ENCODE measurements around the gene AUTS2. TPM values are rescaled to one million over a fixed set of nuclear protein-coding genes. Genes with fewer than 3 reads are reported as not detected.
A peak's percentile ranks its signal among the peaks of the same experiment; 100 is the strongest.
"Not testable (repeated sequence)": the region's sequence is repeated elsewhere in the genome, so short reads cannot be mapped to it uniquely, and the experiment has no call there.

The AUTS2 gene
- total RNA-seq, 2 experiments from 2014 or later: 17.5 to 23.8 TPM

DNA sequence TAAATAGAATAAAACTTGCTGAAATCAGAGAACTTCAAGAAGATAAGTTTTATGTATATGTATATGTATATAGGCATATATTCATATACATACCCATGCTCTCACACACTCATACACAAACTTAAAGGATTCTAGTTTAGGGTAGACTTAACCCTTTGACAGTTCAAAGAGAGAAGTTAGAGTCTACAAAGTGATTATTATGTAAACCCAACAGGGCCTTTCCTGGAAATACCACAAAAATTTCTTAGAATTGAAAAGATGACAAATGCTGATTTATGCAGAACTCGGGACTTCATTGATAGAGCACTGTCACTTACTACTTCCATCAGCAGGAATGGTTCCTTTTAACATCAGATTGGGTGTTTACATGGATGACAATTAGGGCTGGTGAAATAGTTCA lies 763.5 kb downstream of the AUTS2 start:
- peaks cover 13% of the 10 kb centered on the region for H3K4me1 Mint-ChIP-seq
- H3K9me3 Mint-ChIP-seq: peaks cover 8% of the 10 kb centered on the region
- no peak overlapping the region for H3K4me3 Mint-ChIP-seq
- POLR2A ChIA-PET: no interaction called here
- H3K27ac Mint-ChIP-seq: no peak overlapping the region
- DNase-seq (no peak), ATAC-seq (ENCODE audit: low read depth) (peak; percentile 71)
- H3K27me3 Mint-ChIP-seq: peaks cover 6% of the 10 kb centered on the region
- H3K36me3 Mint-ChIP-seq: peaks cover 2% of the 10 kb centered on the region

DNA sequence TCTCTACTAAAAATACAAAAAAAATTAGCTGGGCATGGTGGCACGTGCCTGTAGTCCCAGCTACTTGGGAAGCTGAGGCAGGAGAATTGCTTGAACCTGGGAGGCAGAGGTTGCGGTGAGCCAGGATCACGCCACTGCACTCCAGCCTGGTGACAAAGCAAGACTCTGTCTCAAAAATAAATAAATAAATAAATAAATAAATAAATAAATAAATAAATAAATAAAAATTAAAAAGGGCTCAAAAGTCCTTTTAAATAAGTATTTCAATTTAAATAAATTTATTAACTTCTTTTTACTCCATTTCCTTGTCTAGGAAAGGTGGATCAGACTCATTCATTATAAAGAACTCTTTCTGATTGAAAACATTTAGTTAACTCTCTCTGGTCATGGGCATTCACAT lies 766.1 kb downstream of the AUTS2 start:
- H3K4me3 Mint-ChIP-seq; H3K9me3 Mint-ChIP-seq; POLR2A ChIA-PET; ATAC-seq (ENCODE audit: low read depth); H3K27me3 Mint-ChIP-seq; H3K36me3 Mint-ChIP-seq; H3K27ac Mint-ChIP-seq; DNase-seq: not testable (repeated sequence)
- H3K4me1 Mint-ChIP-seq: peaks cover 13% of the 10 kb centered on the region

- ATAC-seq (ENCODE audit: low read depth) (no peak), DNase-seq (no peak)
- Mint-ChIP-seq H3K36me3 (peaks cover under 1% of the 10 kb centered on the region), H3K4me1 (no peaks in the 10 kb centered on the region), H3K27me3 (peaks cover 11% of the 10 kb centered on the region), H3K27ac (no peak overlapping the region), H3K9me3 (no peaks in the 10 kb centered on the region), H3K4me3 (no peak overlapping the region)
- POLR2A ChIA-PET: no interaction called here
Measured at GRCh38 chr7:70371652-70372051, 773.4 kb downstream of the AUTS2 start.

GRCh38 chr7:70372768-70373515 lies 774.7 kb downstream of the AUTS2 start:
- DNase-seq: no peak
- no peak for ATAC-seq (ENCODE audit: low read depth)
- H3K36me3 Mint-ChIP-seq: no peaks in the 10 kb centered on the region
- H3K9me3 Mint-ChIP-seq: peaks cover 2% of the 10 kb centered on the region
- H3K4me1 Mint-ChIP-seq: no peaks in the 10 kb centered on the region
- H3K4me3 Mint-ChIP-seq: no peak overlapping the region
- no peak overlapping the region for H3K27ac Mint-ChIP-seq
- POLR2A ChIA-PET: no interaction called here
- H3K27me3 Mint-ChIP-seq: peaks cover 11% of the 10 kb centered on the region

DNA sequence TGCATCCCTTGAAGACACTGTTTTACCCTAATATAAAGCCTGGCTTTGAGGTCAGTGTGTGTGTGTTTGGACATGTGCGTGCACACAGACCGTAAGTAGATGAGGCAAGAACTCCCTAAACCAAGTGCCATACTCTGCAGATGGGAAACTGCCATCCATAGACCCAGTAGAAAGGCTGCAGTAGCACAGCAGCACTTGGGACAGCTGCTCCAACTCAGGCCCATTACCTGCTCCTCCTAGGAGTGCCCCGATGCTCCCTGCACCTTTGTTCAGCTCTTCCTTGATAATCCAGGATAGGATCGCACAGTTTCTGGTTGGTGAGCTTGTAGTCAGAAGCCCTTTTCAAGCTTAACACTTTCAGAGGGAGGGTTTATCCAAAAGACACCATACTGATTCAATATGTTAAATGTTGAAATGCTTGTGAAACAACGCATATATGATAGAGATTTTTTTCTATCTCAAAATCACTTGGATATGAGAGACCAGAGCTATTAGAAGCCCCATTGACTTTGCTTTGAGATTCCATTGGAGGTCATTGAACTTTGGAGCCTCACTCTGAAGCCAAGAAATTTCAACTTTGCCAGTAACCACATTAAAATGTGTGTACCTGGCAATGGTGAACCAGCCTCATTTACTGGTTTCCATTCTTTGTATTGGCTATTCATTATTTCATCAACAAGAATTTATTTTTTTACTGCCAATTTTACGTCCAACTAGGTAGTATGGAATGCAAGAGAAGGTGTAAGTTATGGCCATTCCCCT lies 776.7 kb downstream of the AUTS2 start:
- no peaks in the 10 kb centered on the region for H3K36me3 Mint-ChIP-seq
- no peak overlapping the region for H3K27ac Mint-ChIP-seq
- peaks cover 2% of the 10 kb centered on the region for H3K9me3 Mint-ChIP-seq
- ATAC-seq (ENCODE audit: low read depth) (no peak), DNase-seq (no peak)
- H3K4me3 Mint-ChIP-seq: no peak overlapping the region
- H3K27me3 Mint-ChIP-seq: peaks cover 15% of the 10 kb centered on the region
- no peaks in the 10 kb centered on the region for H3K4me1 Mint-ChIP-seq
- POLR2A ChIA-PET: no interaction called here

GRCh38 chr7:70376561-70377031 lies 778.3 kb downstream of the AUTS2 start:
- peaks cover 2% of the 10 kb centered on the region for H3K9me3 Mint-ChIP-seq
- H3K4me1 Mint-ChIP-seq: no peaks in the 10 kb centered on the region
- no peaks in the 10 kb centered on the region for H3K36me3 Mint-ChIP-seq
- no peak for ATAC-seq (ENCODE audit: low read depth)
- POLR2A ChIA-PET: no interaction called here
- peaks cover 16% of the 10 kb centered on the region for H3K27me3 Mint-ChIP-seq
- no peak overlapping the region for H3K4me3 Mint-ChIP-seq
- H3K27ac Mint-ChIP-seq: no peak overlapping the region
- DNase-seq: no peak

GRCh38 chr7:70377957-70378356 lies 779.7 kb downstream of the AUTS2 start:
- DNase-seq (no peak), ATAC-seq (ENCODE audit: low read depth) (no peak)
- H3K36me3 Mint-ChIP-seq: no peaks in the 10 kb centered on the region
- no peaks in the 10 kb centered on the region for H3K4me1 Mint-ChIP-seq
- peaks cover 4% of the 10 kb centered on the region for H3K9me3 Mint-ChIP-seq
- peaks cover 28% of the 10 kb centered on the region for H3K27me3 Mint-ChIP-seq
- POLR2A ChIA-PET: no interaction called here
- no peak overlapping the region for H3K27ac Mint-ChIP-seq
- no peak overlapping the region for H3K4me3 Mint-ChIP-seq

GRCh38 chr7:70379210-70379609 lies 780.9 kb downstream of the AUTS2 start:
- Mint-ChIP-seq H3K27ac (no peak overlapping the region), H3K27me3 (peaks cover 24% of the 10 kb centered on the region), H3K4me1 (no peaks in the 10 kb centered on the region), H3K36me3 (no peaks in the 10 kb centered on the region), H3K9me3 (peaks cover 4% of the 10 kb centered on the region), H3K4me3 (no peak overlapping the region)
- no peak for ATAC-seq (ENCODE audit: low read depth)
- POLR2A ChIA-PET: interaction anchor here (0.6 kb wide), 1 partner anchor 830 kb away, joined by 4 read pairs; no protein-coding TSS in a partner anchor
- DNase-seq: no peak

DNA sequence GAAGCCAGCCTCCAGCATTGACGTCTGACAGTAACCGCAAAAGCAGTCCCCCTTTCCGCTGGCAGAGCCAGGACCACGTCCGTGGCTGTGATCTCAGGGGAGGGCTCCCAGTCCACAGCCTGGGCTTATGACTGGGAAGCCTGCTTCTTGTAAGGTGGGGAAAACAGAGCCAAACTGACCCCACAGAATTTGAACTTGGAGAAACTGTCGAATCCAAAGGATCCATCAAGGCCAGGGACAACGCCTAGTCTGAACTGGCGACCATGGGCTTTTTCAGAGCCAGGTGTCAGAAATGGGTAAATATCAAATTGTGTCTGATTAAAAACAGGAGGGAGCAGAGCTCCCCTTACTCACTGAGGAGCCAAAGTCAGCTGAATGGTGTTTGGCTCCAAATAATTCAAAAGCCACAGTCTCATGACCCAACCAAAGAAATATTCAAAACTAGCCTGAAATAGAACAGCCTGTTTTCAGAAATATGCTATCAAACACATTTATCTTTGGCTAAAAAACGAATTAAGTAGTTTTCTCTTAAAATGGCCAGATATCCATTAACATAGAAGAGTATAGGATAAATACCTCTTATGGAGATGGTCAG lies 782.2 kb downstream of the AUTS2 start:
- POLR2A ChIA-PET: no interaction called here

DNA sequence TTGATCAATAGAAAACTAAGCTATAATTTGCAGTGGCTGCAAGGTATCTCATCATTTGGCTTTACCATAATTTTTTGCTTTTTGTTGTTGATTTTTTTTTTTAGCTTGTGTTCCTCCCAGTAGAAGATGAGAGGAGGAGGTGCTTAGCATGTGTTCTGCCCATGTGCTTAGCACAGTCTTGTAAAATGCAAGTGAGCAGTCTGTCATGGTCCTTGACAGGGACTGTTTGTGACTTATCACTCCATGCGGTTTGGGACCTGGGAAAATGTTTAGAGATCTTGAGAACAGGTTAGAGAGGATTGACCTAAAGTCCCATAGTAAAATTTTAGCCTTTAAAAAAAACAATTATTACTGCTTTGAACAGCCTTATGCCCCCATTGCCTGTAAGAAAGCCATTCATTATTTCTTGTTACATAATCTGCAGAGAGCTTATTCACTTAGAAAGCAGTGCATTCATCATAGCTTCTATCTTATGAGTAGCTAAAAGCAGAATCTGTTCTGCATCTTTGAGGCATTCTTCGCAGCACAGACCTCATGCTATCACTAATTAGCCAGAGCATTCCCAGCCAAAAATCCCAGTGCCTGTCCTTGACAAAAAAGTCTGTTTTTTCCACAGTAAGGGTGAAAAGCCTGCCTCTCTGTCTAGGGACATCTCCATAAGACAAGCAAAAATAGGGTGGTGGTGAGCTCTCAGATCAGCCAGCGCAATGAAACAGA lies 784.9 kb downstream of the AUTS2 start:
- ATAC-seq (ENCODE audit: low read depth) (no peak), DNase-seq (no peak)
- POLR2A ChIA-PET: no interaction called here

More for the DNA sequence above, 782.2 kb downstream of the AUTS2 start:
- no peak overlapping the region for H3K4me3 Mint-ChIP-seq
- H3K9me3 Mint-ChIP-seq: peaks cover 4% of the 10 kb centered on the region
- ATAC-seq (ENCODE audit: low read depth) (no peak), DNase-seq (no peak)
- no peaks in the 10 kb centered on the region for H3K4me1 Mint-ChIP-seq
- no peak overlapping the region for H3K27ac Mint-ChIP-seq
- H3K27me3 Mint-ChIP-seq: peaks cover 21% of the 10 kb centered on the region
- no peaks in the 10 kb centered on the region for H3K36me3 Mint-ChIP-seq

GRCh38 chr7:70384024-70384423 lies 785.7 kb downstream of the AUTS2 start:
- H3K4me1 Mint-ChIP-seq: no peaks in the 10 kb centered on the region
- no peak for DNase-seq
- no peaks in the 10 kb centered on the region for H3K36me3 Mint-ChIP-seq
- H3K9me3 Mint-ChIP-seq: peaks cover 2% of the 10 kb centered on the region
- no peak for ATAC-seq (ENCODE audit: low read depth)
- H3K27me3 Mint-ChIP-seq: peaks cover 17% of the 10 kb centered on the region
- no peak overlapping the region for H3K4me3 Mint-ChIP-seq
- no peak overlapping the region for H3K27ac Mint-ChIP-seq
- POLR2A ChIA-PET: no interaction called here

More for the DNA sequence above, 784.9 kb downstream of the AUTS2 start:
- peaks cover 2% of the 10 kb centered on the region for H3K9me3 Mint-ChIP-seq
- no peak overlapping the region for H3K27ac Mint-ChIP-seq
- H3K4me1 Mint-ChIP-seq: no peaks in the 10 kb centered on the region
- H3K27me3 Mint-ChIP-seq: peaks cover 17% of the 10 kb centered on the region
- H3K36me3 Mint-ChIP-seq: no peaks in the 10 kb centered on the region
- no peak overlapping the region for H3K4me3 Mint-ChIP-seq

GRCh38 chr7:70384891-70385290 lies 786.6 kb downstream of the AUTS2 start:
- POLR2A ChIA-PET: no interaction called here
- Mint-ChIP-seq H3K36me3 (no peaks in the 10 kb centered on the region), H3K4me1 (no peaks in the 10 kb centered on the region), H3K27ac (no peak overlapping the region), H3K4me3 (no peak overlapping the region), H3K27me3 (peaks cover 16% of the 10 kb centered on the region), H3K9me3 (peaks cover 2% of the 10 kb centered on the region)
- no peak for ATAC-seq (ENCODE audit: low read depth)
- DNase-seq: no peak

DNA sequence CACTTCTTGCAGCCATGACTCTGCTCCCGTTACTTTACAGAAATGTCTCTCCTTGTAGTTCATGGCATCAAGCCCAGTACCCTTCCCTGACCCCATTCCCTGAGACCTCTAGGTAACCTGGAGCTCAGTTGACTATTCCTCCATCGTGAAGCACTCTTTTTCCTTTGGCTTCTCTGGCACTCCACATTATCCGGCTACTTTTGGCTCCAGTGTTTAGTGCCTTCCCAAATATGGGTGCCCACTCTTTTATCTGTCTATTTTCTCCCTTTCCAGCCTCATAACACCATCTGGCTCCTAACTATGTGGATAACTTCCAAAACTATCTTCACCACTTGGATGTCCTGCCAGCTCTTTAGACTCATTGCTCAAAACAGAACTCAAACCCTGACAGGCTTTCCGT lies 788.9 kb downstream of the AUTS2 start:
- POLR2A ChIA-PET: no interaction called here
- H3K27me3 Mint-ChIP-seq: peaks cover 8% of the 10 kb centered on the region
- ATAC-seq (ENCODE audit: low read depth) (no peak), DNase-seq (no peak)
- no peaks in the 10 kb centered on the region for H3K36me3 Mint-ChIP-seq
- H3K4me3 Mint-ChIP-seq: no peak overlapping the region
- no peak overlapping the region for H3K27ac Mint-ChIP-seq
- no peaks in the 10 kb centered on the region for H3K4me1 Mint-ChIP-seq
- no peaks in the 10 kb centered on the region for H3K9me3 Mint-ChIP-seq

Data from activated naive CD8-positive, alpha-beta T cell treated with anti-CD3 and anti-CD28 coated beads, Interleukin-2, amount 10 ng/mL, durations not matched to agents 7 days and 5 days (primary cell).